ENCODE results near the gene RPS6KL1. TPM values are rescaled to one million over a fixed set of nuclear protein-coding genes. Genes with fewer than 3 reads are reported as not detected.

RPS6KL1 gene
- total RNA-seq, 1 experiment from 2014 or later = 16.4 TPM

GRCh38 chr14:74954232-74954946 is 31.3 kb upstream of the RPS6KL1 start:
- CTCF ChIA-PET = no interaction called here
- Mint-ChIP-seq H3K9me3 (ENCODE audit: low read depth, unreplicated experiment) (no peaks in the 10 kb centered on the region), H3K27me3 (ENCODE audit: unreplicated experiment) (peaks cover 15% of the 10 kb centered on the region)

GRCh38 chr14:74953686-74954085 is 30.6 kb upstream of the RPS6KL1 start:
- CTCF ChIA-PET = no interaction called here
- DNase-seq = no peak
- peaks cover 15% of the 10 kb centered on the region for H3K27me3 Mint-ChIP-seq (ENCODE audit: unreplicated experiment)
- H3K4me1 Mint-ChIP-seq (ENCODE audit: low read depth, unreplicated experiment) = no peaks in the 10 kb centered on the region
- TF ChIP-seq CTCF (IDR thresholded peaks at IDR 0.05; ENCODE audit: unreplicated experiment) = no peak
- no TSS peak for BruUV-seq (replicated peaks)
- intact Hi-C loops (cut with micrococcal nuclease; ENCODE audit: unreplicated experiment) = no loop called here
- H3K9me3 Mint-ChIP-seq (ENCODE audit: low read depth, unreplicated experiment) = no peaks in the 10 kb centered on the region
- H3K27ac Mint-ChIP-seq (ENCODE audit: unreplicated experiment) = no peak overlapping the region
- peaks cover 7% of the 10 kb centered on the region for H3K36me3 Mint-ChIP-seq (ENCODE audit: insufficient read depth, unreplicated experiment)
- no peak overlapping the region for H3K4me3 Mint-ChIP-seq (ENCODE audit: low read depth, unreplicated experiment)

More at GRCh38 chr14:74954232-74954946, 31.3 kb upstream of the RPS6KL1 start:
- no peak for TF ChIP-seq CTCF (IDR thresholded peaks at IDR 0.05; ENCODE audit: unreplicated experiment)
- intact Hi-C loops (cut with micrococcal nuclease; ENCODE audit: unreplicated experiment) = no loop called here
- DNase-seq = no peak
- Mint-ChIP-seq H3K36me3 (ENCODE audit: insufficient read depth, unreplicated experiment) (peaks cover 7% of the 10 kb centered on the region), H3K4me1 (ENCODE audit: low read depth, unreplicated experiment) (no peaks in the 10 kb centered on the region), H3K4me3 (ENCODE audit: low read depth, unreplicated experiment) (peak overlapping the region; percentile 65), H3K27ac (ENCODE audit: unreplicated experiment) (no peak overlapping the region)
- BruUV-seq (replicated peaks) = no TSS peak

- intact Hi-C loops (cut with micrococcal nuclease; ENCODE audit: unreplicated experiment) = no loop called here
- no peaks in the 10 kb centered on the region for H3K4me1 Mint-ChIP-seq (ENCODE audit: low read depth, unreplicated experiment)
- BruUV-seq (replicated peaks) = no TSS peak
- TF ChIP-seq CTCF (IDR thresholded peaks at IDR 0.05; ENCODE audit: unreplicated experiment) = no peak
- CTCF ChIA-PET = interaction anchor here (0.7 kb wide), 1 partner anchor 74 kb away, joined by 3 read pairs; no protein-coding TSS in a partner anchor
- H3K27ac Mint-ChIP-seq (ENCODE audit: unreplicated experiment) = no peak overlapping the region
- H3K9me3 Mint-ChIP-seq (ENCODE audit: low read depth, unreplicated experiment) = no peaks in the 10 kb centered on the region
- H3K36me3 Mint-ChIP-seq (ENCODE audit: insufficient read depth, unreplicated experiment) = peaks cover 7% of the 10 kb centered on the region
- no peak for DNase-seq
- H3K27me3 Mint-ChIP-seq (ENCODE audit: unreplicated experiment) = peaks cover 15% of the 10 kb centered on the region
- H3K4me3 Mint-ChIP-seq (ENCODE audit: low read depth, unreplicated experiment) = no peak overlapping the region
Observed at GRCh38 chr14:74952697-74953484, 29.8 kb upstream of the RPS6KL1 start.

- intact Hi-C loops (cut with micrococcal nuclease; ENCODE audit: unreplicated experiment) = no loop called here
- no peaks in the 10 kb centered on the region for H3K4me1 Mint-ChIP-seq (ENCODE audit: low read depth, unreplicated experiment)
- no peaks in the 10 kb centered on the region for H3K9me3 Mint-ChIP-seq (ENCODE audit: low read depth, unreplicated experiment)
- CTCF ChIA-PET = interaction anchor here (0.7 kb wide), 1 partner anchor 74 kb away, joined by 3 read pairs; no protein-coding TSS in a partner anchor
- H3K27me3 Mint-ChIP-seq (ENCODE audit: unreplicated experiment) = peaks cover 14% of the 10 kb centered on the region
- DNase-seq = no peak
- no TSS peak for BruUV-seq (replicated peaks)
- no peak overlapping the region for H3K4me3 Mint-ChIP-seq (ENCODE audit: low read depth, unreplicated experiment)
- peaks cover 7% of the 10 kb centered on the region for H3K36me3 Mint-ChIP-seq (ENCODE audit: insufficient read depth, unreplicated experiment)
- H3K27ac Mint-ChIP-seq (ENCODE audit: unreplicated experiment) = no peak overlapping the region
- TF ChIP-seq CTCF (IDR thresholded peaks at IDR 0.05; ENCODE audit: unreplicated experiment) = no peak
Observed at GRCh38 chr14:74952180-74952665, 29.2 kb upstream of the RPS6KL1 start.

Data from Calu3 (cell line).